Stomach (tissue), 9 donors: Measurements from ENCODE around the gene POR. TPM values are rescaled to one million over a fixed set of nuclear protein-coding genes. Genes with fewer than 3 reads are reported as not detected.

Source experiments
- DNase-seq, 2 donors: peaks; one replicate each; pipeline versions ENCODE4 v3.0.0 to v3.0.0-alpha.2; 2013 to 2019
- H3K27ac ChIP-seq, 5 donors: fragments of 200-600 bp in 4 of 5; sonication (generic) in 4 of 5; one replicate each; pipeline ENCODE4 v1.5.1; 2013 to 2019; ENCODE audit warnings: mild to moderate bottlenecking in 1 of 5, moderate library complexity in 1 of 5
- H3K27me3 ChIP-seq, 3 donors: fragments of 200-600 bp; sonication (generic); one replicate each; pipeline ENCODE4 v1.5.1; 2017 to 2019; ENCODE audit warnings: mixed run types in 1 of 3
- H3K36me3 ChIP-seq, 4 donors: fragments of 200-600 bp; sonication (generic); 1 replicate in 3 of 4; 2 replicates in 1 of 4; pipeline ENCODE4 v1.5.1; 2016 to 2019
- H3K4me1 ChIP-seq, 4 donors: fragments of 200-600 bp; sonication (generic); one replicate each; pipeline ENCODE4 v1.5.1; 2016 to 2019
- H3K4me3 ChIP-seq, 4 donors: fragments of 200-600 bp; sonication (generic) in 3 of 4; one replicate each; pipeline ENCODE4 v1.5.1; 2016 to 2019; ENCODE audit warnings: mild to moderate bottlenecking in 1 of 4
- H3K9me3 ChIP-seq, 4 donors: fragments of 200-600 bp; sonication (generic); one replicate each; pipeline ENCODE4 v1.5.1; 2016 to 2019
- EP300 ChIP-seq: sonication (generic); formaldehyde crosslinking; IDR thresholded peaks from one replicate; pipeline ENCODE4 v1.6.1; 2017; ENCODE audit warnings: antibody characterized with exemption
- POLR2A ChIP-seq, 4 donors: fragments of 450-650 bp; IDR thresholded peaks; one replicate each; pipeline ENCODE4 v1.6.1; 2016; ENCODE audit warnings: antibody characterized with exemption in 4 of 4, control low read depth in 2 of 4, mild to moderate bottlenecking in 1 of 4, moderate library complexity in 1 of 4
- POLR2AphosphoS5 ChIP-seq, 3 donors: sonication (generic); formaldehyde crosslinking; IDR thresholded peaks; one replicate each; pipeline ENCODE4 v1.6.1; 2016; ENCODE audit warnings: antibody characterized with exemption in 3 of 3
- WGBS, 5 donors: extraction: QIAGEN DNeasy Blood & Tissue Kit in 3 of 5; methylation state at CpG; one replicate each; pipeline versions ENCODE4 v1.1.5 to v1.1.7; 2013 to 2018; 5-methylcytosine and 5-hydroxymethylcytosine counted together
- intact Hi-C: fragments of 100-400 bp; cut with DNase I; formaldehyde crosslinking; loops from one replicate; pipeline ENCODE4 v1.15.1; 2023; ENCODE audit warnings: low total_unique reads
- polyA plus RNA-seq, 3 donors: library from polyadenylated mRNA; stranded (reverse); fragments of 200-250 nt; gene quantifications; one replicate each; pipeline ENCODE4 v1.2.3, GENCODE V29; 2013
- total RNA-seq, 5 donors: library from RNA; depleted of rRNA; stranded (reverse); fragments of >200 nt; gene quantifications; one replicate each; pipeline versions ENCODE4 v1.1.0 to v1.2.3, GENCODE V29; 2014 to 2016
- TF ChIP-seq, protein P1 (sequence below), 7 experiments: fragments of 450-650 bp in 4 of 7; fragments of 200-600 bp in 3 of 7; sonication (generic) in 3 of 7; IDR thresholded peaks; one replicate each; pipeline ENCODE4 v1.5.1; 2016 to 2019; ENCODE audit warnings: antibody characterized with exemption in 7 of 7, control low read depth in 2 of 7, mild to moderate bottlenecking in 1 of 7
- donor health status: healthy with polysubstance abuse.
- donor health status: Bipolar disorder and iron deficiency.
- donor health status: healthy.

Gene POR
- total and polyA plus RNA-seq, 8 donors, result 30.4 to 304 (median 67.3) TPM

DNA sequence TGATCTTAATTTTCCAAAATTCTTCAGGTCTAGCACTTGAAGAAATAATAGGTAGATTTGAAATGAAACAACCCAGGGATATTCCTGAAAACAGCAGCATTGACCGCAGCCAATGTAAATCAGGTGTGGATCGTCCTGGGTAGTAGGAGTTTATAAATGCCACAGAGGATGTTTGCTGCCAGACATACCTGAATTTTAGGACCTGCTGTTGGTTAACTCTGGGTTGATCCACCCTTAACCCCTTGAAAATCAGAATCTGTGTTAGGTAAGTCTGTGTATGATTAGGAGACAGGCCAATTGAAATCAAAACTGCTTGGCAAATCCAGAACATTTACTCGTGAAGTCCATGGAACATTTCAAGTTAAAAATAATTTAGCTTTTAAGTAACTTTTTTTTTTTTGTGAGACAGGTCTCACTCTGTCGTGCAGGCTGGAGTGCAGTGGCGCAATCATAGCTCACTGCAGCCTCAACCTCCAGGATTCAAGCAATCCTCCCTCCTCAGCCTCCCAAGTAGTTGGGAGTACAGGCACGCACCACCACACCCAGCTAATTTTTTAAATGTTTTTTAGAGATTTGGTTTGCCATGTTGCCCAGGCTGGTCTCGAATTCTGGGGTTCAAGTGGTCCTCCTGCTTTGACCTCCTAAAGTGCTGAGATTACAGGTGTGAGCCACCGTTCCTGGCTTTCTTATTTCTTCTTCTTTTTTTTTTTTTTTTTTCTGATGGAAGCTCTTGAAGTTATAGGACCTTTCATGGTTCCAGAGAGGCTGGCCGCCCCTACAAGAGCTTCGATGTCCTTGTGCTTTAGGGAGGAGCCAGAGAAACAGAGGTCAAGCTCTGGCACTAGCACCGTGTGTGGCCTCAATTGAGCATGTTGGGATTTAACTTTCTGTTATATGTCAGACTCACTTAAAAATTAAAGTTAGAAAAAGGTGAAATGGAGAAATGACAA lies 2.0 kb downstream of the POR start:
- Histone ChIP-seq H3K27ac (peak overlapping the region in 1 of 5 donors; percentile 96), H3K36me3 (no peaks in the 10 kb centered on the region), H3K4me1 (peaks cover 15 to 65% (median 47%) of the 10 kb centered on the region in 4 donors), H3K9me3 (no peaks in the 10 kb centered on the region), H3K4me3 (peak overlapping the region in 2 of 4 donors; percentile 79 to 98), H3K27me3 (no peaks in the 10 kb centered on the region)
- no peak for DNase-seq
- intact Hi-C loops, result no loop called here
- WGBS, 5 donors, result 79 to 87% (median 79%) methylated on average over 11 of the region's 11 CpGs
- TF ChIP-seq POLR2AphosphoS5 (IDR thresholded peaks at IDR 0.05), result no peak
- no peak for TF ChIP-seq EP300
- TF ChIP-seq, protein P1, sequence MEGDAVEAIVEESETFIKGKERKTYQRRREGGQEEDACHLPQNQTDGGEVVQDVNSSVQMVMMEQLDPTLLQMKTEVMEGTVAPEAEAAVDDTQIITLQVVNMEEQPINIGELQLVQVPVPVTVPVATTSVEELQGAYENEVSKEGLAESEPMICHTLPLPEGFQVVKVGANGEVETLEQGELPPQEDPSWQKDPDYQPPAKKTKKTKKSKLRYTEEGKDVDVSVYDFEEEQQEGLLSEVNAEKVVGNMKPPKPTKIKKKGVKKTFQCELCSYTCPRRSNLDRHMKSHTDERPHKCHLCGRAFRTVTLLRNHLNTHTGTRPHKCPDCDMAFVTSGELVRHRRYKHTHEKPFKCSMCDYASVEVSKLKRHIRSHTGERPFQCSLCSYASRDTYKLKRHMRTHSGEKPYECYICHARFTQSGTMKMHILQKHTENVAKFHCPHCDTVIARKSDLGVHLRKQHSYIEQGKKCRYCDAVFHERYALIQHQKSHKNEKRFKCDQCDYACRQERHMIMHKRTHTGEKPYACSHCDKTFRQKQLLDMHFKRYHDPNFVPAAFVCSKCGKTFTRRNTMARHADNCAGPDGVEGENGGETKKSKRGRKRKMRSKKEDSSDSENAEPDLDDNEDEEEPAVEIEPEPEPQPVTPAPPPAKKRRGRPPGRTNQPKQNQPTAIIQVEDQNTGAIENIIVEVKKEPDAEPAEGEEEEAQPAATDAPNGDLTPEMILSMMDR (IDR thresholded peaks at IDR 0.05), result no peak
- no peak for TF ChIP-seq POLR2A (IDR thresholded peaks at IDR 0.05)

DNA sequence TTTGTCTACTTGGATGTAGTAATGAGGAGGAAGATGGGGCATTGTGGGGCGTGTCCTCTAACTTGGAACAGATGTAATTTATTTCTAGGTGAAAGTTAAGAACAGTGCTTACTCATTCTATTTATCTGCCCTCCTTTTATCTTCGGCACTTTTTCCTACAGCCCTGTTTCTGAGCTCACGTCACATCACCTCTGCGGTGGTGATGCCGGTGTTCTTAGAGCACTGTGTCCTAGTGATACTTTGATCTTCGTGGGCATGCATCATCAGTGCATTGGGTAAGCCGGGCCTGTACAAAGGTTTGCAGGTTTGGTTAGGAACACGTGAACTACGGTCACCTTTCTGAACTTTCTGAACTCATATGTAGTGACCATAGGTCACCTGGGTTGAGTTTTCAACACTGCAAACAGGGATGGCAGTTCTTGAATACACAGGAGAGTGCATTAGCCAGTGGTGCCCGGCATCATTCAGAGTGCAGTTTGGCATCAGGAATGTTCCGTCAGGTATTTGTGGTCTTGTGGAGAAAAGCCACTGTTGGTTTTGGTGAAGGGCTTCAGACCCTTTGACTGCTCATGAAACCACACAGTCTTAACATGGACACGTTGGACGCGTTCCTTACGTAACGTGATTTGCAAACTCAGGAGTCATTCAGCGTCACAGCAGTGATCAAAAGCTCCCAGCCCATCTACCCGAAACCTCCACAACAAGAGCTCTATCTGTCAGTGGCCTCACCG lies 5.6 kb downstream of the POR start:
- no peaks in the 10 kb centered on the region for H3K27me3 ChIP-seq
- H3K9me3 ChIP-seq, result no peaks in the 10 kb centered on the region
- WGBS, 5 donors, result 78 to 87% (median 78%) methylated on average over 19 of the region's 19 CpGs
- no peaks in the 10 kb centered on the region for H3K36me3 ChIP-seq
- peak in 2 of 3 donors; percentile 29 to 53 for TF ChIP-seq POLR2AphosphoS5 (IDR thresholded peaks at IDR 0.05)
- no peak for TF ChIP-seq EP300
- H3K27ac ChIP-seq, result peak overlapping the region in 1 of 5 donors; percentile 1
- peaks cover 10 to 57% (median 40%) of the 10 kb centered on the region in 4 donors for H3K4me1 ChIP-seq
- intact Hi-C loops, result no loop called here
- DNase-seq, result peak; percentile 47 to 49
- no peak overlapping the region for H3K4me3 ChIP-seq

DNA sequence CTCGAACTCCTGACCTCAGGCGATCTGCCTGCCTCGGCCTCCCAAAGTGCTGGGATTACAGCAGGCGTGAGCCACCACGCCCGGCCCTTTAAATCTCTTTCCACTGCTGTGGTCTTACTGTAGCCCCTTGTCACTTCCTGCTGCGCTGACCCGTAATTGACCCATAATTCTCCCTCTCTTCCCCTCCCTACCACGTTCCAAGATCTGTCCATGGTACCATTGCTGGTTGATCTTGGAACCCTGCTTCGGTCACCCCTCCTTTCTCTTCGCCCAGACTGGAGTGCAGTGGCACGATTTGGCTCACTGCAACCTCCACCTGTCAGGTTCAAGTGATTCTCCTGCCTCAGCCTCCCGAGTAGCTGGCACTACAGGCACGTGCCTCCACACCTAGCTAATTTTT lies 6.5 kb downstream of the POR start:
- Histone ChIP-seq H3K9me3 (no peaks in the 10 kb centered on the region), H3K36me3 (peaks cover 0 to 3% (median 0%) of the 10 kb centered on the region in 4 donors), H3K27me3 (no peaks in the 10 kb centered on the region), H3K4me3 (no peak overlapping the region), H3K27ac (no peak overlapping the region), H3K4me1 (peaks cover 2 to 48% (median 32%) of the 10 kb centered on the region in 4 donors)
- intact Hi-C loops, result no loop called here
- no peak for TF ChIP-seq POLR2A (IDR thresholded peaks at IDR 0.05)
- WGBS, 5 donors, result 79 to 90% (median 84%) methylated on average over 14 of the region's 14 CpGs
- peak in 1 of 2 donors; percentile 45 for DNase-seq

DNA sequence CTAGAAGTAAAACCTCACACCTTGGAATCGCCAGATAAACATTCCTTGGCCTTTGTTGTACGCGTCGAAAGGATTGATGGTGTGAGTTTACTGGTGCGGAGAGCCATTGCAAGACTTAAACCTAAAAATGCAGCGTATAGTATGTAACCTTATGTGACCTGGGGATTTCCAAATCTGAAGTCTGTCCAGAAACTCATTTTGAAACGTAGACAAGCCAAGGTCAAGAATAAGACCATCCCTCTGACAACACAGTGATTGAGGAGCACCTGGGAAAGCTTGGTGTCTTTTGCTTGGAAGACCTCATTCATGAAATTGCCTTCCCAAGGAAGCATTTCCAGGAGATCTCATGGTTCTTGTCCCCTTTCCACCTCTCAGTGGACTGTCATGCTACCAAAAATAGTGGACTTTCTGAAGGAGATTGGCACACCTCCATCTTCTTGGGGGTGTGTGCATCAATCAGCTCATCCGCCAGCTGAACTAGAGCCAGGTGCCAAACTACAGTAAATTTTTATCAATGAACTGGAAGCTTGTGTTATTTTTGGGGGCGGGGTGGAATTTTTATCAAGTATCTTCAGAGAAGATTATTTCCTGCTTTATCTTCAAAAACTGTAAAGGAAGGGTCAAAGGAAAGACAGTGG lies 8.1 kb downstream of the POR start:
- H3K27ac ChIP-seq, result no peak overlapping the region
- no peak for DNase-seq
- H3K36me3 ChIP-seq, result peaks cover 0 to 3% (median under 1%) of the 10 kb centered on the region in 4 donors
- TF ChIP-seq, protein P1 (IDR thresholded peaks at IDR 0.05), result no peak
- TF ChIP-seq EP300 (no peak), POLR2AphosphoS5 (IDR thresholded peaks at IDR 0.05) (no peak), POLR2A (IDR thresholded peaks at IDR 0.05) (no peak)
- H3K9me3 ChIP-seq, result no peaks in the 10 kb centered on the region
- WGBS, 5 donors, result 83 to 90% (median 86%) methylated on average over 9 of the region's 9 CpGs
- intact Hi-C loops, result no loop called here
- H3K4me1 ChIP-seq, result peaks cover 0 to 38% (median 25%) of the 10 kb centered on the region in 4 donors
- no peak overlapping the region for H3K4me3 ChIP-seq
- H3K27me3 ChIP-seq, result no peaks in the 10 kb centered on the region

DNA sequence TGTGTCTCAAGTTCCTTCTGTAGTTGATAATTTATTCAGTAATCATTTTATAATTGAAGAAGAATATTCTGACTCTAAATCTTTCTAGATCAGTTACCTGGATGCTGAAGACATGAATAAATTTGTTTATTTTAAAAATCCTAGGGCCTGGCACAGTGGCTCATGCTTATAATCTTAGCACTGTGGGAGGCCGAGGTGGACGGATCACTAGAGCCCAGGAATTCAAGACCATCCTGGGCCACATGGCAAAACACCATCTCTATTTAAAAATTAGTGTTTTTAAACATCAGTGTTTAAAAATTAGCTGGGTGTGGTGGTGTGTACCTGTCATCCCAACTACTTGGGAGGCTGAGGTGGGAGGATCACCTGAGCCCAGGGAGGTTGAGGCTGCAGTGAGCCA lies 9.3 kb downstream of the POR start:
- Histone ChIP-seq H3K27ac (no peak overlapping the region), H3K36me3 (peaks cover 0 to 11% (median 9%) of the 10 kb centered on the region in 4 donors), H3K27me3 (no peaks in the 10 kb centered on the region), H3K9me3 (no peaks in the 10 kb centered on the region), H3K4me1 (peaks cover 0 to 28% (median 17%) of the 10 kb centered on the region in 4 donors), H3K4me3 (no peak overlapping the region)
- DNase-seq, result no peak
- 93 to 95% (median 95%) methylated on average over 2 of the region's 2 CpGs for WGBS, 5 donors
- TF ChIP-seq, protein P1 (IDR thresholded peaks at IDR 0.05), result no peak
- TF ChIP-seq POLR2A (IDR thresholded peaks at IDR 0.05), result no peak
- no peak for TF ChIP-seq EP300
- TF ChIP-seq POLR2AphosphoS5 (IDR thresholded peaks at IDR 0.05), result no peak
- intact Hi-C loops, result no loop called here
